Heart right ventricle (tissue), 16 donors: ENCODE measurements around the gene KLHL29. TPM values are rescaled to one million over a fixed set of nuclear protein-coding genes. Genes with fewer than 3 reads are reported as not detected.

Source experiments
- ATAC-seq, 8 donors: fragments of 200-7000 bp; cut with Tn5 transposase; one replicate each; pipeline ENCODE4 v1.9.1; 2020; ENCODE audit warnings: mild to moderate bottlenecking in 8 of 8, moderate library complexity in 8 of 8, moderate number of reproducible peaks in 1 of 8
- DNase-seq, 2 donors: peaks; one replicate each; pipeline ENCODE4 v3.0.0-alpha.2; 2020
- H3K27ac ChIP-seq, 10 donors: fragments of 200-600 bp; sonication (generic) in 2 of 10; one replicate each; pipeline versions ENCODE4 v1.5.0 to v1.8.0; 2020 to 2022; ENCODE audit warnings: mild to moderate bottlenecking in 3 of 10
- H3K27me3 ChIP-seq, 7 donors: fragments of 200-600 bp; one replicate each; pipeline ENCODE4 v1.8.0; 2021 to 2022; ENCODE audit warnings: mild to moderate bottlenecking in 2 of 7
- H3K36me3 ChIP-seq, 9 donors: fragments of 200-600 bp; sonication (generic) in 1 of 9; one replicate each; pipeline versions ENCODE4 v1.5.0 to v1.8.0; 2020 to 2022; ENCODE audit warnings: mild to moderate bottlenecking in 2 of 9
- H3K4me1 ChIP-seq, 9 donors: fragments of 200-600 bp; sonication (generic) in 1 of 9; one replicate each; pipeline versions ENCODE4 v1.5.0 to v1.8.0; 2020 to 2022; ENCODE audit warnings: mild to moderate bottlenecking in 4 of 9
- H3K4me3 ChIP-seq, 10 donors: fragments of 200-600 bp; sonication (generic) in 2 of 10; one replicate each; pipeline versions ENCODE4 v1.5.0 to v1.8.0; 2020 to 2022; ENCODE audit warnings: mild to moderate bottlenecking in 7 of 10, moderate library complexity in 2 of 10
- H3K9me3 ChIP-seq, 11 donors: fragments of 200-600 bp in 10 of 11; sonication (generic) in 2 of 11; one replicate each; pipeline versions ENCODE4 v1.5.0 to v1.8.0; 2013 to 2022; ENCODE audit warnings: mild to moderate bottlenecking in 2 of 11, control low read depth in 1 of 11, moderate library complexity in 1 of 11
- WGBS, 2 donors: extraction: QIAGEN DNeasy Blood & Tissue Kit; methylation state at CpG; one replicate each; pipeline ENCODE4 v1.1.7; 2013; ENCODE audit warnings: inconsistent platforms in 1 of 2; 5-methylcytosine and 5-hydroxymethylcytosine counted together
- intact Hi-C, 10 donors: fragments of 100-400 bp; cut with DNase I; formaldehyde crosslinking; loops; one replicate each; pipeline versions ENCODE4 v1.11.1 to v1.14.2; 2022
- polyA plus RNA-seq, 2 donors: library from polyadenylated mRNA; stranded (reverse); fragments of 200-250 nt; gene quantifications; one replicate each; pipeline ENCODE4 v1.2.3, GENCODE V29; 2013
- total RNA-seq, 10 donors: library from RNA; stranded (reverse); fragmentation: NEBNext Ultra II Directional in 3 of 10; extraction: Animal tissue kit (Norgen Biotek cat#: 25700) in 3 of 10; gene quantifications; one replicate each; pipeline versions ENCODE4 v1.2.1 to v1.2.4, GENCODE V29; 2021 to 2023
- TF ChIP-seq, protein P1 (sequence below), 9 donors: fragments of 200-600 bp; sonication (generic) in 2 of 9; IDR thresholded peaks; one replicate each; pipeline versions ENCODE4 v1.5.0 to v1.8.0; 2021 to 2022; ENCODE audit warnings: antibody characterized with exemption in 9 of 9, mild to moderate bottlenecking in 5 of 9, moderate library complexity in 1 of 9
- donor health status: Arrhythmogenic right ventricular cardiomyopathy.
- donor health status: ischemic (EF 13 %, LVEDD 7.1; RV severe dilation, severe dysfunction).
- donor health status: healthy with polysubstance abuse.
- donor health status: DM: no; HTN: yes; CAD: no.
- donor health status: DM: no; HTN: no; CAD: no.
- donor health status: ischemic (EF 25% LVEDD 6.9; RV normal size, moderate dysfunction).
- donor health status: ischemic (EF 25% LVEDD 5.7; RV mildly dilated, moderate dysfunction).
- donor health status: healthy.
- donor health status: DM: yes; HTN: yes; CAD: no.
- donor health status: Ischemic cardiomyopathy.
- donor health status: ischemic (EF 35%, LVEDD 5.7; RV mildly dilated, moderate dysfunction).
- donor health status: nonischemic (EF 11% LVEDD 7.7; RV severe dilation, severe dysfunction).
- donor health status: DM: yes; HTN: yes; CAD: no.
- donor health status: PGD.
- donor health status: ischemic (EF 29% LVEDD 5.4; RV normal size, mild dysfunction).
- donor health status: nonischemic (EF 23%, LVEDD 6.1; RV moderate dilation, normal function).

The KLHL29 gene
- total and polyA plus RNA-seq, 12 donors: 0.71 to 1.5 (median 1.0) TPM

GRCh38 chr2:23692851-23693605 lies 308.0 kb downstream of the KLHL29 start:
- Histone ChIP-seq H3K4me3 (no peak overlapping the region), H3K9me3 (no peaks in the 10 kb centered on the region), H3K27me3 (no peaks in the 10 kb centered on the region), H3K36me3 (peaks cover 0 to 23% (median 0%) of the 10 kb centered on the region in 9 donors), H3K27ac (no peak overlapping the region), H3K4me1 (no peaks in the 10 kb centered on the region)
- no peak for ATAC-seq
- intact Hi-C loops: no loop called here
- 94 to 97% methylated on average over 28 of the region's 28 CpGs for WGBS, 2 donors
- TF ChIP-seq, protein P1, sequence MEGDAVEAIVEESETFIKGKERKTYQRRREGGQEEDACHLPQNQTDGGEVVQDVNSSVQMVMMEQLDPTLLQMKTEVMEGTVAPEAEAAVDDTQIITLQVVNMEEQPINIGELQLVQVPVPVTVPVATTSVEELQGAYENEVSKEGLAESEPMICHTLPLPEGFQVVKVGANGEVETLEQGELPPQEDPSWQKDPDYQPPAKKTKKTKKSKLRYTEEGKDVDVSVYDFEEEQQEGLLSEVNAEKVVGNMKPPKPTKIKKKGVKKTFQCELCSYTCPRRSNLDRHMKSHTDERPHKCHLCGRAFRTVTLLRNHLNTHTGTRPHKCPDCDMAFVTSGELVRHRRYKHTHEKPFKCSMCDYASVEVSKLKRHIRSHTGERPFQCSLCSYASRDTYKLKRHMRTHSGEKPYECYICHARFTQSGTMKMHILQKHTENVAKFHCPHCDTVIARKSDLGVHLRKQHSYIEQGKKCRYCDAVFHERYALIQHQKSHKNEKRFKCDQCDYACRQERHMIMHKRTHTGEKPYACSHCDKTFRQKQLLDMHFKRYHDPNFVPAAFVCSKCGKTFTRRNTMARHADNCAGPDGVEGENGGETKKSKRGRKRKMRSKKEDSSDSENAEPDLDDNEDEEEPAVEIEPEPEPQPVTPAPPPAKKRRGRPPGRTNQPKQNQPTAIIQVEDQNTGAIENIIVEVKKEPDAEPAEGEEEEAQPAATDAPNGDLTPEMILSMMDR (IDR thresholded peaks at IDR 0.05): no peak
- DNase-seq: no peak

GRCh38 chr2:23693606-23693951 lies 308.6 kb downstream of the KLHL29 start:
- ATAC-seq (no peak), DNase-seq (no peak)
- H3K36me3 ChIP-seq: peaks cover 0 to 23% (median 0%) of the 10 kb centered on the region in 9 donors
- H3K27ac ChIP-seq: no peak overlapping the region
- H3K4me3 ChIP-seq: no peak overlapping the region
- WGBS, 2 donors: 95 to 99% methylated on average over 5 of the region's 5 CpGs
- H3K27me3 ChIP-seq: no peaks in the 10 kb centered on the region
- H3K9me3 ChIP-seq: no peaks in the 10 kb centered on the region
- H3K4me1 ChIP-seq: peaks cover 0 to under 1% (median 0%) of the 10 kb centered on the region in 9 donors
- intact Hi-C loops: no loop called here
- TF ChIP-seq, protein P1 (IDR thresholded peaks at IDR 0.05): no peak

GRCh38 chr2:23694058-23695045 lies 309.4 kb downstream of the KLHL29 start:
- no peak overlapping the region for H3K27ac ChIP-seq
- no peak for ATAC-seq
- peaks cover 0 to 6% (median 0%) of the 10 kb centered on the region in 9 donors for H3K4me1 ChIP-seq
- no peaks in the 10 kb centered on the region for H3K9me3 ChIP-seq
- H3K27me3 ChIP-seq: no peaks in the 10 kb centered on the region
- intact Hi-C loops: no loop called here
- H3K36me3 ChIP-seq: peaks cover 0 to 28% (median 0%) of the 10 kb centered on the region in 9 donors
- 88 to 89% methylated on average over 21 of the region's 21 CpGs for WGBS, 2 donors
- DNase-seq: no peak
- TF ChIP-seq, protein P1 (IDR thresholded peaks at IDR 0.05): no peak
- no peak overlapping the region for H3K4me3 ChIP-seq

GRCh38 chr2:23695214-23695889 lies 310.4 kb downstream of the KLHL29 start:
- Histone ChIP-seq H3K4me1 (peaks cover 0 to 6% (median 0%) of the 10 kb centered on the region in 9 donors), H3K4me3 (no peak overlapping the region), H3K27ac (no peak overlapping the region), H3K27me3 (no peaks in the 10 kb centered on the region), H3K36me3 (peaks cover 0 to 29% (median 0%) of the 10 kb centered on the region in 9 donors), H3K9me3 (peaks cover 0 to 4% (median 0%) of the 10 kb centered on the region in 11 donors)
- intact Hi-C loops: no loop called here
- no peak for DNase-seq
- ATAC-seq: no peak
- WGBS, 2 donors: 97 to 98% methylated on average over 24 of the region's 24 CpGs
- TF ChIP-seq, protein P1 (IDR thresholded peaks at IDR 0.05): no peak
